Measurements from ENCODE around the gene GTF2A1L.
"Not testable (repeated sequence)": the region's sequence is repeated elsewhere in the genome, so short reads cannot be mapped to it uniquely, and the experiment has no call there.

- TF ChIP-seq POLR2AphosphoS5 (IDR thresholded peaks at IDR 0.05; ENCODE audit: insufficient read depth, low read depth, low read length); POLR2A (IDR thresholded peaks at IDR 0.05; ENCODE audit: low read depth, low read length); CTCF (IDR thresholded peaks at IDR 0.05; ENCODE audit: extremely low read depth in 1 of 2, insufficient read depth in 1 of 2, low read depth in 1 of 2, low read length in 2 of 2); MYC (IDR thresholded peaks at IDR 0.05; ENCODE audit: low read depth, low read length); MAX (IDR thresholded peaks at IDR 0.05; ENCODE audit: insufficient read depth, insufficient read length); EZH2 (IDR thresholded peaks at IDR 0.05; ENCODE audit: borderline replicate concordance, low read depth, low read length, severe bottlenecking); JUN (IDR thresholded peaks at IDR 0.05; ENCODE audit: borderline replicate concordance, insufficient read depth, insufficient read length, low read depth); FOS (IDR thresholded peaks at IDR 0.05; ENCODE audit: borderline replicate concordance, insufficient read depth, low read length): not testable (repeated sequence)
Measured at GRCh38 chr2:48703621-48704020, 86.0 kb downstream of the GTF2A1L start.
